H1 (cell line): ENCODE data around the gene PGAM1. TPM values are rescaled to one million over a fixed set of nuclear protein-coding genes. Genes with fewer than 3 reads are reported as not detected.

Experiments
- CTCF ChIA-PET: fragments of 300-600 bp; sonication (Branson Sonifier 250); formaldehyde crosslinking; loops from one replicate; lab custom pipeline; 2021; ENCODE audit not compliant: partially characterized antibody; lab: Charles Lee
- POLR2A ChIA-PET: fragments of 300-600 bp; sonication (Branson Sonifier 250); formaldehyde crosslinking; loops from one replicate; lab custom pipeline; 2021; ENCODE audit warnings: inconsistent platforms; ENCODE audit not compliant: partially characterized antibody; lab: Charles Lee
- DNase-seq, 2 experiments: peaks; one replicate each; pipeline versions ENCODE4 v3.0.0 to v3.0.0-alpha.2; 2010 to 2022; ENCODE audit warnings: low spot score in 2 of 2, low read depth in 1 of 2, mixed read lengths in 1 of 2
- FAIRE-seq: peaks from 2 replicates; lab custom pipeline; 2011; peaks lifted over from hg19 to GRCh38; lab: Jason Lieb, UNC
- H2AFZ ChIP-seq: 2 replicates; pipeline ENCODE4 v1.8.1; 2012; ENCODE audit warnings: low read length, inconsistent platforms
- H2AK5ac ChIP-seq: 2 replicates; pipeline ENCODE4 v1.6.1; 2013; ENCODE audit warnings: low read depth, low read length
- H2BK120ac ChIP-seq: replicated peaks from 2 replicates; pipeline ENCODE3; 2013; ENCODE audit warnings: low read depth, low read length, inconsistent platforms
- H2BK12ac ChIP-seq: 2 replicates; pipeline ENCODE4 v1.6.1; 2013; ENCODE audit warnings: low read depth, low read length
- H2BK15ac ChIP-seq: 2 replicates; pipeline ENCODE4 v1.6.1; 2013; ENCODE audit warnings: low read length
- H2BK20ac ChIP-seq: 2 replicates; pipeline ENCODE4 v1.6.1; 2013; ENCODE audit warnings: low read length
- H2BK5ac ChIP-seq: 2 replicates; pipeline ENCODE4 v1.6.1; 2013; ENCODE audit warnings: low read depth, low read length
- H3K14ac ChIP-seq: 2 replicates; pipeline ENCODE4 v1.6.1; 2013; ENCODE audit warnings: inconsistent platforms; ENCODE audit not compliant: insufficient read length
- H3K18ac ChIP-seq: 2 replicates; pipeline ENCODE4 v1.6.1; 2013; ENCODE audit warnings: low read length; ENCODE audit errors: extremely low read depth
- H3K23ac ChIP-seq: 2 replicates; pipeline ENCODE4 v1.6.1; 2013; ENCODE audit warnings: inconsistent platforms; ENCODE audit not compliant: insufficient read length
- H3K23me2 ChIP-seq: 2 replicates; pipeline ENCODE4 v1.6.1; 2013; ENCODE audit warnings: low read depth, low read length
- H3K27ac ChIP-seq: 2 replicates; pipeline ENCODE4 v1.6.1; 2011; ENCODE audit warnings: low read depth, low read length, inconsistent platforms
- H3K27me3 ChIP-seq, 4 experiments: replicated peaks in 1 of 4; 1 replicate in 1 of 4; 2 replicates in 3 of 4; pipeline versions ENCODE4 v1.6.1 to v1.8.1; 2011 to 2013; ENCODE audit warnings: low read length in 3 of 4, mild to moderate bottlenecking in 3 of 4, inconsistent platforms in 2 of 4, mixed read lengths in 2 of 4, moderate library complexity in 1 of 4; ENCODE audit not compliant: control insufficient read depth in 3 of 4, insufficient read depth in 3 of 4; ENCODE audit errors: extremely low read depth in 1 of 4
- H3K36me3 ChIP-seq, 4 experiments: 2 replicates each; pipeline versions ENCODE4 v1.6.1 to v1.8.1; 2011 to 2013; ENCODE audit warnings: mild to moderate bottlenecking in 4 of 4, low read length in 3 of 4, moderate library complexity in 2 of 4, control low read depth in 1 of 4, inconsistent platforms in 1 of 4; ENCODE audit not compliant: insufficient read depth in 4 of 4, control insufficient read depth in 2 of 4
- H3K4ac ChIP-seq: replicated peaks from 2 replicates; pipeline ENCODE3; 2013; ENCODE audit warnings: low read length, low read depth, mixed read lengths, inconsistent platforms; ENCODE audit not compliant: insufficient read length
- H3K4me1 ChIP-seq, 4 experiments: replicated peaks in 1 of 4; 1 replicate in 1 of 4; 2 replicates in 3 of 4; pipeline versions ENCODE4 v1.6.1 to v1.8.1; 2011 to 2013; ENCODE audit warnings: low read length in 3 of 4, inconsistent platforms in 2 of 4, mixed read lengths in 1 of 4; ENCODE audit not compliant: insufficient read depth in 4 of 4, control insufficient read depth in 3 of 4
- H3K4me2 ChIP-seq, 2 experiments: 2 replicates each; pipeline versions ENCODE4 v1.6.1 to v1.8.1; 2011 to 2013; ENCODE audit warnings: low read depth in 2 of 2, low read length in 2 of 2, control low read depth in 1 of 2, inconsistent platforms in 1 of 2, mild to moderate bottlenecking in 1 of 2; ENCODE audit not compliant: insufficient read depth in 1 of 2
- H3K4me3 ChIP-seq, 4 experiments: fragments of 200-600, 300-600 bp in 1 of 4; sonication (generic), shearing (Covaris generic), sonication (Bioruptor Twin) in 1 of 4; 2 replicates each; pipeline versions ENCODE4 v1.5.1 to v1.8.1; 2011 to 2016; ENCODE audit warnings: low read length in 4 of 4, low read depth in 3 of 4, control low read depth in 2 of 4, inconsistent platforms in 2 of 4, mild to moderate bottlenecking in 2 of 4, mixed read lengths in 1 of 4, moderate library complexity in 1 of 4; ENCODE audit not compliant: insufficient read depth in 2 of 4; ENCODE audit errors: extremely low read depth in 1 of 4
- H3K56ac ChIP-seq: replicated peaks from 2 replicates; pipeline ENCODE3; 2013; ENCODE audit warnings: low read depth, mild to moderate bottlenecking, mixed read lengths, low read length, inconsistent platforms; ENCODE audit not compliant: insufficient read length
- H3K79me1 ChIP-seq: 2 replicates; pipeline ENCODE4 v1.6.1; 2013; ENCODE audit warnings: low read depth, low read length, control low read depth
- H3K79me2 ChIP-seq, 2 experiments: 2 replicates each; pipeline versions ENCODE4 v1.6.1 to v1.8.1; 2012 to 2013; ENCODE audit warnings: low read length in 2 of 2, mild to moderate bottlenecking in 2 of 2, inconsistent platforms in 1 of 2; ENCODE audit not compliant: insufficient read depth in 2 of 2, control insufficient read depth in 1 of 2
- H3K9ac ChIP-seq, 4 experiments: replicated peaks in 1 of 4; 1 replicate in 1 of 4; 2 replicates in 3 of 4; pipeline versions ENCODE4 v1.6.1 to v1.8.1; 2011 to 2013; ENCODE audit warnings: low read depth in 3 of 4, low read length in 3 of 4, control low read depth in 2 of 4, mild to moderate bottlenecking in 2 of 4, moderate library complexity in 2 of 4, inconsistent platforms in 1 of 4; ENCODE audit errors: extremely low read depth in 1 of 4
- H3K9me3 ChIP-seq, 2 experiments: 2 replicates each; pipeline versions ENCODE4 v1.6.1 to v1.8.1; 2012 to 2013; ENCODE audit warnings: mild to moderate bottlenecking in 2 of 2, moderate library complexity in 2 of 2, control low read depth in 1 of 2, inconsistent platforms in 1 of 2, low read depth in 1 of 2, low read length in 1 of 2, mixed read lengths in 1 of 2; ENCODE audit not compliant: insufficient read depth in 2 of 2
- H4K20me1 ChIP-seq, 2 experiments: replicated peaks in 1 of 2; 2 replicates each; pipeline versions ENCODE3 to v1.8.1; 2011 to 2013; ENCODE audit warnings: inconsistent platforms in 2 of 2, low read length in 2 of 2, mild to moderate bottlenecking in 1 of 2; ENCODE audit not compliant: insufficient read depth in 2 of 2, control insufficient read depth in 1 of 2
- H4K5ac ChIP-seq: 2 replicates; pipeline ENCODE4 v1.6.1; 2013; ENCODE audit warnings: low read length, low read depth, mixed read lengths, inconsistent platforms; ENCODE audit not compliant: insufficient read length
- H4K8ac ChIP-seq: 2 replicates; pipeline ENCODE4 v1.8.0; 2013; ENCODE audit warnings: mild to moderate bottlenecking, moderate library complexity, low read length, inconsistent platforms; ENCODE audit not compliant: insufficient read depth; ENCODE audit errors: extremely low read depth
- H4K91ac ChIP-seq: replicated peaks from 2 replicates; pipeline ENCODE3; 2013; ENCODE audit warnings: low read length, mixed read lengths, inconsistent platforms; ENCODE audit not compliant: insufficient read length
- BACH1 ChIP-seq: IDR thresholded peaks from 2 replicates; pipeline ENCODE4 v1.6.1; 2012; ENCODE audit warnings: low read length, improper control_type of control experiment
- CTBP2 ChIP-seq: IDR thresholded peaks from 2 replicates; pipeline ENCODE4 v1.7.0; 2011; ENCODE audit warnings: borderline replicate concordance, mild to moderate bottlenecking, moderate library complexity, mixed read lengths, low read length; ENCODE audit not compliant: insufficient read depth, insufficient read length
- HDAC6 ChIP-seq: IDR thresholded peaks from one replicate; pipeline ENCODE4 v1.7.1; 2012; ENCODE audit warnings: low read depth, mild to moderate bottlenecking, inconsistent platforms, low read length, moderate library complexity
- PHF8 ChIP-seq: fragments of 200-600 bp; sonication (generic); conservative IDR thresholded peaks from 2 replicates; pipeline ENCODE4 v1.7.1; 2012; ENCODE audit warnings: low read depth, mild to moderate bottlenecking, inconsistent platforms, low read length, moderate library complexity
- RAD21 ChIP-seq, 2 experiments: IDR thresholded peaks in 1 of 2; conservative IDR thresholded peaks in 1 of 2; 2 replicates each; pipeline ENCODE4 v1.6.1; 2011; ENCODE audit warnings: low read depth in 2 of 2, low read length in 2 of 2, improper control_type of control experiment in 1 of 2, inconsistent platforms in 1 of 2, mild to moderate bottlenecking in 1 of 2, moderate library complexity in 1 of 2
- SAP30 ChIP-seq: fragments of 300-600 bp; sonication (generic); IDR thresholded peaks from 2 replicates; pipeline ENCODE4 v1.7.1; 2012; ENCODE audit warnings: low read length, moderate library complexity, mild to moderate bottlenecking, inconsistent platforms; ENCODE audit not compliant: insufficient read depth, insufficient replicate concordance
- SIN3A ChIP-seq, 2 experiments: IDR thresholded peaks in 1 of 2; conservative IDR thresholded peaks in 1 of 2; 2 replicates each; pipeline ENCODE4 v1.6.1; 2011 to 2012; ENCODE audit warnings: low read length in 2 of 2, improper control_type of control experiment in 1 of 2, low read depth in 1 of 2, mild to moderate bottlenecking in 1 of 2
- SIX5 ChIP-seq: IDR thresholded peaks from 2 replicates; pipeline ENCODE4 v1.6.1; 2011; ENCODE audit warnings: mild to moderate bottlenecking, low read depth, low read length
- SP4 ChIP-seq: IDR thresholded peaks from 2 replicates; pipeline ENCODE4 v1.6.1; 2012; ENCODE audit warnings: low read length, inconsistent platforms
- ZNF274 ChIP-seq: IDR thresholded peaks from 2 replicates; pipeline ENCODE4 v1.7.0; 2012; ENCODE audit warnings: low read length, borderline replicate concordance; ENCODE audit errors: extremely low read depth
- WGBS, 2 experiments: shearing (Covaris generic) in 1 of 2; methylation state at CpG; one replicate each; pipeline versions ENCODE4 v1.1.6 to v1.1.7; 2013 to 2015; ENCODE audit warnings: low lambda C conversion rate in 2 of 2, mixed read lengths in 2 of 2, inconsistent platforms in 1 of 2, low coverage in 1 of 2, missing lambda C conversion rate in 1 of 2; ENCODE audit not compliant: insufficient replicate concordance in 2 of 2, insufficient coverage in 1 of 2, insufficient read length in 1 of 2; ENCODE audit errors: extremely low coverage in 1 of 2, missing lambda C conversion rate in 1 of 2; 5-methylcytosine and 5-hydroxymethylcytosine counted together
- polyA plus RNA-seq, 7 experiments: library from polyadenylated mRNA; depleted of rRNA in 3 of 7; stranded (reverse) in 5 of 7; unstranded in 2 of 7; fragments of >200 nt in 5 of 7; fragments of 200-250 nt in 2 of 7; gene quantifications; 1 replicate in 5 of 7; 2 replicates in 1 of 7; 4 replicates in 1 of 7; pipeline versions ENCODE4 v1.2.1 to v1.2.3, GENCODE V29; 2011 to 2013; ENCODE audit warnings: missing spikeins in 2 of 7, mixed read lengths in 2 of 7
- total RNA-seq: library from RNA; stranded (reverse); fragmentation: NEBNext Ultra II Directional; extraction: Animal tissue kit (Norgen Biotek cat#: 25700); gene quantifications from 2 replicates; pipeline ENCODE4 v1.2.1, GENCODE V29; 2021

PGAM1 gene
- total and polyA plus RNA-seq, 2 of the 8 experiments (the other 6 are each of a cell fraction or from before 2014, with no cell fraction given), result 791 to 799 TPM

- H4K91ac ChIP-seq, result no peak within 1 kb of the TSS
- H3K14ac ChIP-seq, result no peak within 1 kb of the TSS
- H4K20me1 ChIP-seq, result peaks cover 0 to 9% of the 10 kb centered on the region in 2 experiments
- H4K5ac ChIP-seq, result no peak within 1 kb of the TSS
- POLR2A ChIA-PET, result interaction anchor here (0.8 to 4.6 kb wide), 24 partner anchors 8 to 133 kb away, joined by 3 to 31 read pairs (median 4); partner anchors contain the start of genes ARHGAP19, PGAM1 and UBTD1
- H3K4me1 ChIP-seq, result peaks cover 0 to 7% (median 5%) of the 10 kb centered on the region in 4 experiments; a peak in 4 of 7 replicates
- peaks cover 5% of the 10 kb centered on the region; the same call in 1 of the 2 replicates for H3K23me2 ChIP-seq
- H3K27ac ChIP-seq, result peak within 1 kb of the TSS; percentile 72
- peak; percentile 82 to 84 for DNase-seq
- no peak within 1 kb of the TSS for H3K4ac ChIP-seq
- peak within 1 kb of the TSS; percentile 32; the same call in 1 of the 2 replicates for H3K18ac ChIP-seq
- H4K8ac ChIP-seq, result peak within 1 kb of the TSS; percentile 81; the same call in 1 of the 2 replicates
- peak within 1 kb of the TSS; percentile 68 to 85 (median 71) for H3K9ac ChIP-seq
- no peaks in the 10 kb centered on the region for H3K9me3 ChIP-seq
- H2BK12ac ChIP-seq, result no peak within 1 kb of the TSS
- H2BK120ac ChIP-seq, result no peak within 1 kb of the TSS
- peak within 1 kb of the TSS; percentile 81 to 83 for H3K4me2 ChIP-seq
- H3K4me3 ChIP-seq, result peak within 1 kb of the TSS; percentile 87 to 98 (median 88)
- peaks cover 4% of the 10 kb centered on the region; the same call in 1 of the 2 replicates for H3K79me1 ChIP-seq
- H3K23ac ChIP-seq, result no peak within 1 kb of the TSS
- FAIRE-seq, result peak; percentile 100
- WGBS, 2 experiments, result 3% methylated on average over 39 of the region's 39 CpGs; no CpG with 5 or more reads in 1 of the 2 experiments
- no peaks in the 10 kb centered on the region for H3K27me3 ChIP-seq
- no peak within 1 kb of the TSS for H2BK15ac ChIP-seq
- H3K36me3 ChIP-seq, result peaks cover 0 to 28% (median 6%) of the 10 kb centered on the region in 4 experiments; a peak in 4 of 8 replicates
- H2BK20ac ChIP-seq, result no peak within 1 kb of the TSS
- H2AK5ac ChIP-seq, result no peak within 1 kb of the TSS
- peaks cover 0 to 12% of the 10 kb centered on the region in 2 experiments; a peak in 2 of 4 replicates for H3K79me2 ChIP-seq
- H2AFZ ChIP-seq, result peak within 1 kb of the TSS; percentile 97
- H3K56ac ChIP-seq, result no peak within 1 kb of the TSS
- peak within 1 kb of the TSS; percentile 73 for H2BK5ac ChIP-seq
- CTCF ChIA-PET, result interaction anchor here (0.7 to 3.2 kb wide), 11 partner anchors 9 to 473 kb away, joined by 3 to 9 read pairs (median 4); no protein-coding TSS in a partner anchor
- no peak for TF ChIP-seq SIX5
- peak; percentile 98 for TF ChIP-seq SIN3A (conservative IDR thresholded peaks at IDR 0.05 in 1 of 2, IDR thresholded peaks at IDR 0.05 in 1 of 2; ENCODE audit: low read depth in 1 of 2, low read length in 2 of 2)
- no peak; the same call in 1 of the 2 replicates for TF ChIP-seq SP4
- no peak for TF ChIP-seq CTBP2
- no peak for TF ChIP-seq ZNF274
- peak; percentile 78 for TF ChIP-seq PHF8
- TF ChIP-seq HDAC6, result no peak
- no peak for TF ChIP-seq BACH1
- TF ChIP-seq RAD21 (IDR thresholded peaks at IDR 0.05 in 1 of 2, conservative IDR thresholded peaks at IDR 0.05 in 1 of 2; ENCODE audit: low read depth in 2 of 2, low read length in 2 of 2), result no peak
- peak; percentile 99 for TF ChIP-seq SAP30
Observed at GRCh38 chr10:97400665-97401454, 25.1 kb upstream of the PGAM1 start, which contains the start of gene RRP12. RRP12 (minus strand) TSS chr10:97401340; CDS start chr10:97401231, 109 bp downstream.
